ENCODE measurements around the gene PIK3C2G.

DNA sequence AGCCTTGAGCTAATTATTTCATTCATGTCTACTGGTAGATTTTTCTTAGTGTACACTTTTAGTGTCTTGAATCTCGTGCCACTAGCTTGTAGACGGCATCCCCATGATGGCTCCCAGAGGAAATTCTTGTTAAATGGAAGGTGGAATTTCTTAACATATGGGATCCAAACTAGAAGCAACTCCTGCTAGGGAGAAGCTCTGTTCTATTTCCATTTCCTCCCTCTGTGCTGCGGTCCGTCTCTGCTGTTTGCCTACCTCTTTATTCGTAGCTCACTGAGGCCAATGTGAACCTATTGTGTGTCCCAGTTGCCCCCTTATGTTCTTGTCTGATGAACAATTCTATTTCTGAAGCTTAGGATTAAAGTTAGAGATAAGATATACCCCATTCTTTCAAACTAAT lies 588 bp downstream of the PIK3C2G start:
- no peak for TF ChIP-seq MAZ (IDR thresholded peaks at IDR 0.05; ENCODE audit: borderline replicate concordance, low read depth, low read length)
- TF ChIP-seq, protein P1, sequence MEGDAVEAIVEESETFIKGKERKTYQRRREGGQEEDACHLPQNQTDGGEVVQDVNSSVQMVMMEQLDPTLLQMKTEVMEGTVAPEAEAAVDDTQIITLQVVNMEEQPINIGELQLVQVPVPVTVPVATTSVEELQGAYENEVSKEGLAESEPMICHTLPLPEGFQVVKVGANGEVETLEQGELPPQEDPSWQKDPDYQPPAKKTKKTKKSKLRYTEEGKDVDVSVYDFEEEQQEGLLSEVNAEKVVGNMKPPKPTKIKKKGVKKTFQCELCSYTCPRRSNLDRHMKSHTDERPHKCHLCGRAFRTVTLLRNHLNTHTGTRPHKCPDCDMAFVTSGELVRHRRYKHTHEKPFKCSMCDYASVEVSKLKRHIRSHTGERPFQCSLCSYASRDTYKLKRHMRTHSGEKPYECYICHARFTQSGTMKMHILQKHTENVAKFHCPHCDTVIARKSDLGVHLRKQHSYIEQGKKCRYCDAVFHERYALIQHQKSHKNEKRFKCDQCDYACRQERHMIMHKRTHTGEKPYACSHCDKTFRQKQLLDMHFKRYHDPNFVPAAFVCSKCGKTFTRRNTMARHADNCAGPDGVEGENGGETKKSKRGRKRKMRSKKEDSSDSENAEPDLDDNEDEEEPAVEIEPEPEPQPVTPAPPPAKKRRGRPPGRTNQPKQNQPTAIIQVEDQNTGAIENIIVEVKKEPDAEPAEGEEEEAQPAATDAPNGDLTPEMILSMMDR (IDR thresholded peaks at IDR 0.05): no peak
